ENCODE results near the gene P3H1. TPM values are rescaled to one million over a fixed set of nuclear protein-coding genes. Genes with fewer than 3 reads are reported as not detected.
A peak's percentile ranks its signal among the peaks of the same experiment; 100 is the strongest.

P3H1 gene
- total and polyA plus RNA-seq, 2 of the 13 experiments (the other 11 are each of a cell fraction or from before 2014, with no cell fraction given) = 64.6 to 120 TPM

GRCh38 chr1:42766741-42767509 is at the start of gene P3H1, which contains the start of gene C1orf50 (continued):
- TF ChIP-seq ZNF598 (CRISPR knock-in tag; IDR thresholded peaks at IDR 0.05; ENCODE audit: borderline replicate concordance) (no peak), SIN3A (IDR thresholded peaks at IDR 0.05; ENCODE audit: borderline replicate concordance, low read depth, low read length) (peak; percentile 74; the same call in 1 of the 2 replicates), ZNF10 (CRISPR knock-in tag; IDR thresholded peaks at IDR 0.05; ENCODE audit: borderline replicate concordance, low read depth) (no peak), ZNF724P (CRISPR knock-in tag; IDR thresholded peaks at IDR 0.05; ENCODE audit: borderline replicate concordance) (no peak), AGO2 (optimal IDR thresholded peaks at IDR 0.05; ENCODE audit: low read depth, low read length) (peak; percentile 40), SNRNP70 (IDR thresholded peaks at IDR 0.05; ENCODE audit: low read depth, low read length) (no peak), SIN3B (IDR thresholded peaks at IDR 0.05; ENCODE audit: low read length) (no peak), ZNF142 (CRISPR knock-in tag; IDR thresholded peaks at IDR 0.05) (no peak), ZNF770 (CRISPR knock-in tag; IDR thresholded peaks at IDR 0.05) (peak; percentile 42; the same call in 1 of the 2 replicates), HES4 (CRISPR knock-in tag; IDR thresholded peaks at IDR 0.05; ENCODE audit: borderline replicate concordance) (peak; percentile 37; the same call in 1 of the 2 replicates), TFDP1 (CRISPR knock-in tag; IDR thresholded peaks at IDR 0.05; ENCODE audit: borderline replicate concordance) (peak; percentile 22; the same call in 1 of the 2 replicates), MZF1 (CRISPR knock-in tag; IDR thresholded peaks at IDR 0.05; ENCODE audit: borderline replicate concordance) (no peak), KLF15 (CRISPR knock-in tag; IDR thresholded peaks at IDR 0.05; ENCODE audit: borderline replicate concordance) (no peak), PATZ1 (CRISPR knock-in tag; IDR thresholded peaks at IDR 0.05) (peak; percentile 52), KAT7 (CRISPR knock-in tag; IDR thresholded peaks at IDR 0.05; ENCODE audit: borderline replicate concordance) (no peak; the same call in 1 of the 2 replicates), DR1 (CRISPR knock-in tag; IDR thresholded peaks at IDR 0.05) (peak; percentile 87), ZBTB3 (CRISPR knock-in tag; IDR thresholded peaks at IDR 0.05; ENCODE audit: borderline replicate concordance, low read depth) (no peak)

Data from HepG2 (cell line).